Stomach smooth muscle (tissue), 2 donors: ENCODE measurements around the gene AKR1B15.
A peak's percentile ranks its signal among the peaks of the same experiment; 100 is the strongest.

ENCODE experiments used
- H3K27ac ChIP-seq: one replicate; pipeline ENCODE4 v1.7.0; 2013; ENCODE audit warnings: mild to moderate bottlenecking, low read length, inconsistent platforms
- H3K27me3 ChIP-seq, 2 donors: one replicate each; pipeline ENCODE4 v1.7.0; 2013; ENCODE audit warnings: low read length in 2 of 2; ENCODE audit not compliant: insufficient read depth in 2 of 2, control insufficient read depth in 1 of 2
- H3K36me3 ChIP-seq, 2 donors: one replicate each; pipeline ENCODE4 v1.7.0; 2013; ENCODE audit warnings: low read length in 2 of 2; ENCODE audit not compliant: control insufficient read depth in 2 of 2, insufficient read depth in 2 of 2
- H3K4me1 ChIP-seq: one replicate; pipeline ENCODE4 v1.7.0; 2013; ENCODE audit warnings: low read length; ENCODE audit not compliant: control insufficient read depth, insufficient read depth
- H3K4me3 ChIP-seq, 2 donors: one replicate each; pipeline ENCODE4 v1.7.0; 2013; ENCODE audit warnings: low read length in 2 of 2
- H3K9ac ChIP-seq, 2 donors: one replicate each; pipeline ENCODE4 v1.7.0; 2013; ENCODE audit warnings: low read length in 2 of 2, mild to moderate bottlenecking in 1 of 2
- H3K9me3 ChIP-seq, 2 donors: one replicate each; pipeline ENCODE4 v1.7.0; 2013; ENCODE audit warnings: low read length in 2 of 2; ENCODE audit not compliant: control insufficient read depth in 2 of 2
- donor health status: healthy.
- donor health status: Pancreatic carcinoma.

AKR1B15 gene

DNA sequence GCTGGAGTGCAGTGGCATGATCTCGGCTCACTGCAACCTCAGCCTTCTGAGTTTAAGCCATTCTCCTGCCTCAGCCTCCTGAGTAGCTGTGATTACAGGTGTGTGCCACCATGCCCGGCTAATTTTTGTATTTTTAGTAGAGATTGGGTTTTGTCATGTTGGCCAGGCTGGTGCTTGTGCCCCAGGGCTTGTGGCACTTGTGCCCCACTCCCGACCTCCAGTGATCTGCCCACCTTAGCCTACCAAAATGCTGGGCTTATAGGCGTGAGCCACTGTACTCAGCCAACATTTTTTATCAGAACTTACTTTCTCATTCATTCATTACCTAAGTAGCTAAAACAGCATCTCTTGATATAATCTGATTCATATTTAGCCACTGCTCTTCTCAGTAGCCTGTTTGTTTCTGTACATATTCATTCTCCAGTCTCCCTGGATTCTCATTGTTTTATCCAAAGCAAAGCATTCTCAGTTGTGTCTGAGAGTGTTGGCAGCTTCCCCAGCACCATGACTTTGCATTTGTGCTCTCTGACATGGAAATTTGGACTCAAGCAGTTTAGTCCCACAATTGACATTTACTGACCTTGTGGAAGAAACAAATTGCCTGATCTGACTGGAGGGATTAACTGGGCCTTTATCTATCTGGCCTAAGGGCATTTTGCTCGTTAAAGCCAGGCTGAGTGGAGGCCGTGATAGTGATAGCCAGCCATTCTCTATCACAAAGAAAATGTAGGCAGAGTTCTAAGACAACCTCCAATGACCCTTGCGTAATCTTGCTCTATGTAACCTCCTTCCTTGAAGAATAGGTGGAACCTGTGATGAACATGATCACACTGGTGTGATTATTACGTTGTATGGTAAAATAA is 44.9 kb downstream of the AKR1B15 start:
- H3K4me3 ChIP-seq = no peak overlapping the region

DNA sequence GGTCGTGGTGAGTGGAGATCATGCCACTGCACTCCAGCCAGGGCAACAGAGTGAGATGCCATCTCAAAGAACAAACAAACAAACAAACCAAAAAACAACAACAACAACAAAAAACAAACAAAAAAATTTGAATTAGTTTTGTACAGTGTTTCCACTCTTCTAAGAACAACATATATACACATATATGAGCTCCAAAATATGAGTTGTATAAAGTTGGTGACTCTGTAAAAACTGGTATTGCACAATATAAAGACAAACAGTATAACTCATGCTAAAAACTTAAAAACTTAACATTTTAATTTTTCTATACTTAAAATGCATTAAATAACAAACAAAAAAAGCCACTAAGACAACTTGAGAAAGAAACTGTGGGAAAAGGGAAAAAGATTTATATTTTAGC is 46.0 kb downstream of the AKR1B15 start:
- Histone ChIP-seq H3K27me3 (no peaks in the 10 kb centered on the region), H3K27ac (no peak overlapping the region), H3K9ac (no peak overlapping the region)

More for the DNA sequence above, 44.9 kb downstream of the AKR1B15 start:
- Histone ChIP-seq H3K27me3 (no peaks in the 10 kb centered on the region), H3K9ac (no peak overlapping the region), H3K4me1 (peaks cover 11% of the 10 kb centered on the region), H3K36me3 (no peaks in the 10 kb centered on the region), H3K27ac (peak overlapping the region; percentile 73), H3K9me3 (no peaks in the 10 kb centered on the region)

DNA sequence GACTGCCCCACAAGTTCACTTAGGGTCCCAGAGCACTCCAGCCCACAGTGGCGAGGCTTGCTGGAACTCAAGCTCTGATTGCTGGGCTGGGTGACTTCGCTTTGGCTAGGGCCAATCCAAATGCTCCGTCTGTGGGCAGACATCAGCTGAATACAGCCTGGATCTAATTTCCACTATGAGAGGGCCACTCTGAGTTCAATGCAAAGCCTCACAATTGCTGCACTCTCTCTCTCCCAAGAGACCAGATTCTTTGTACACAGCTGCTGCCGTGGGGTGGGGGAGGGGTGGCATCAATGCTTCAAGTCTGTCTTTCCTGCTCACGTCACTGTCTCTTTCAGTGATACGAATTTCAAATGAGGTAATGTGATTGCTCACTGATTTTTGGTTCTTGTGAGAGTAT is 50.5 kb downstream of the AKR1B15 start:
- no peak overlapping the region for H3K27ac ChIP-seq
- no peak overlapping the region for H3K9ac ChIP-seq
- no peaks in the 10 kb centered on the region for H3K4me1 ChIP-seq
- H3K27me3 ChIP-seq = no peaks in the 10 kb centered on the region
- H3K4me3 ChIP-seq = no peak overlapping the region
- no peaks in the 10 kb centered on the region for H3K9me3 ChIP-seq
- no peaks in the 10 kb centered on the region for H3K36me3 ChIP-seq

More for the DNA sequence above, 46.0 kb downstream of the AKR1B15 start:
- H3K36me3 ChIP-seq = no peaks in the 10 kb centered on the region
- H3K4me1 ChIP-seq = peaks cover 11% of the 10 kb centered on the region
- H3K9me3 ChIP-seq = no peaks in the 10 kb centered on the region
- H3K4me3 ChIP-seq = no peak overlapping the region

DNA sequence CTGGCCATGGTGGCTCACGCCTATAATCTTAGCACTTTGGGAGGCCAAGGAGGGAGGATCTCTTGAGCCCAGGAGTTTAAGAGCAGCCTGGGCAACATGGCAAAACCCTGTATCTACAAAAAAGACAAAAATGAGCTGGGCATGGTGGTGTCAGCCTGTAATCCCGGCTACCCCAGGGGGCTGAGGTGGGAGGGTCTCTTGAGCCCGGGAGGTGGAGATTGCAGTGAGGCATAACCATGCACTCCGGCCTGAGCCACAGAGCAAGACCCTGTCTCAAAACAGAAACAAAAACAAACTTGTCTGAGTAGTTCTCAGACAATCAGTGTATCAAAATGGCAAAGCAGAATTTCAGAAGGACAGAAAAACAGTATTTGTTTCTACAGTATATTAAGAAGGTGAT is 52.5 kb downstream of the AKR1B15 start:
- Histone ChIP-seq H3K27ac (no peak overlapping the region), H3K4me1 (no peaks in the 10 kb centered on the region), H3K27me3 (no peaks in the 10 kb centered on the region), H3K4me3 (no peak overlapping the region), H3K9me3 (no peaks in the 10 kb centered on the region), H3K9ac (no peak overlapping the region), H3K36me3 (no peaks in the 10 kb centered on the region)

DNA sequence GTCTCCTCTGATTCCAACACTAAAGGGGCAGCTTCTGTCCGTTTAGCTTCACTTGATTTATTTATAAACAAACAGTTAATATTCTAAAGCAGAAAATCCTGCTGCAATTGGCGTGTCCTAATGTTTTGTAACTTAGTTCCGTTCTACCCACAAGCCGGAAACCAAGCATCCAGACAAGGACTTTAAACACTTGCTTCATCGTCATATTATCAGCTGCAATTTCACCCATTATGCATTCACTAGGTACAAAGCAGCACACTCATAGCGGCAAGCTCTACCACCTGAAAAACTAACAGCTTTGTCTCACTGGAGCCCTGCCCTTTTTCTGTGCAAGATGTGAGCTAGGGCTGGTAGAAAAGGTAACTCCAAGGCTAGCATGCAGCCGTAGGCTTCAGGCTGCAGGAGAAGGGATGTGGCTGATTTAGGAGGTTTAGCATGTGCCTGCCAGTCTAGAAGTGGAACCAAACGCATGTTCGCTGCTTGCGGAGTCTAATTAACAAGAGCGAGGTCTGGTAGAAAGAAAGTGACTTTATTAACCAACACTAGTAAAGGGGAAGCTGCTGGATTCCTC is 54.1 kb downstream of the AKR1B15 start:
- H3K36me3 ChIP-seq = no peaks in the 10 kb centered on the region
- H3K9ac ChIP-seq = no peak overlapping the region
- no peaks in the 10 kb centered on the region for H3K27me3 ChIP-seq
- no peaks in the 10 kb centered on the region for H3K9me3 ChIP-seq
- no peaks in the 10 kb centered on the region for H3K4me1 ChIP-seq
- no peak overlapping the region for H3K27ac ChIP-seq
- H3K4me3 ChIP-seq = peak overlapping the region in 1 of 2 donors; percentile 30

DNA sequence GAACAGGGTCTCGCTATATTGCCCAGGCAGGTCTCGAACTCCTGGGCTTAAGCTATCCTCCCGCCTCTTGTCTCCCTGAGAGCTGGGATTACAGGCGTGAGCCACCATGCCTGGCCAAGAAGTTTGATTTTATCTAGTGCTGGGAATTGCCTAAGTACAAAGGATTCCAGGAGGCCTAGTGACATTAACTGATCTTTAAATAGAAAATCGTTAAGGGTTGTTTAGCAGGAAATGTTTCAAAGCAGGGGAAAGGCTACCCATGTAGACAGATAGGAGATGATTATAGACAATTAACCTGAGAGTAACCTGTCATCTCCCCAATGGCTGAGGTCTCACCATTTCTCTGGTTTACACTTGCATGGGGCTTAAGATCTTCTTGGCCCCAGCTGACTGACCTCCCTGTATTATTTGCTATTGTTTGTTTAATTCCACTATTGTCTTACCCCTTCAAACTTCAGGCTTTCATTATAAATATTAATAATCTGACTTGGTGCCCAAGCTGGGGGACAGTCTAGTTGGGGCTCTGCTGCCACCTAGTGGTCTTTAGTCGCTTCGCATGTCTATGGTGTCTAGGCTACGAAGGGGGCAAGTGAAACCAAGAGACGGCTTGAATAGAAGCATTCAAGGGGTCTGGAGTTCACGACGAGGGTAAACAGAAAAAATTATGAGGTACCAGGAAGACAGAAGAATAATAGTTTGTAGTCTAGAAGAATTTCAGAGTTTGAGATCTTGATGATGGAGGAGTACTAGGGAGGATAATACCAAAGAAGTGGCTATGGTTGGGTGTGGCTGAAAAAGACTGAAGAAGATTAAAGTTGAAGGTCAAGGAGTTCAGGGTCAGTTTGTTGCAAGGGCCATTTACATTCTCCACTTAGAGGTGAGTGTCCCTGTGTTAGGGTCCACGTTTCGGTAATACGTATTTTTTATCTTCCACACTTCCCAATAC is 57.3 kb downstream of the AKR1B15 start:
- H3K27ac ChIP-seq = no peak overlapping the region
- no peaks in the 10 kb centered on the region for H3K9me3 ChIP-seq
- H3K4me3 ChIP-seq = peak overlapping the region in 1 of 2 donors; percentile 35
- H3K36me3 ChIP-seq = no peaks in the 10 kb centered on the region
- no peaks in the 10 kb centered on the region for H3K27me3 ChIP-seq
- H3K4me1 ChIP-seq = no peaks in the 10 kb centered on the region
- no peak overlapping the region for H3K9ac ChIP-seq

DNA sequence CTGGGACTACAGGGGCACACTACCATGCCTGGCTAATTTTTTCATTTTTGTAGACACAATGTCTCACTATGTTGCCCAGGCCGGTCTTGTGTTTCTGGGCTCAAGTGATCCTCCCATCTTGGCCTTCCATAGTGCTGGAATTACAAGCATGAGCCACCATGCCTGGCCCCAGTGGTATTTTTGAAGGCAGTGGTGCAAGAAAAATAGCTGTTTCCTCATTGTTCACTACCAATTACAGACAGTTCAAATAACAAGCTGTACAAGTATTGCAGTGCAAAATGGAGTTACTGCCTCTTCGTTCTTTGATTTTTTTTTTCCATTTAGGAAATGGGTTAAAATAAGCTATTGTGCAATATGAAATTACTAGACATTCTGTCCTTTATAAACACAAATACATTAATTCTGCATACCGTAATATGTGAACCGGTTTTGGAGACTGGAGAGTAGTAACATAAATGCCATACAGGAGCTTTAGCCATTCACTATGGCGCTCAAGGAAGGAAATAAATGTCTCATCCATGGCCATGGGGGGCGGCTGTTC is 62.8 kb downstream of the AKR1B15 start:
- no peaks in the 10 kb centered on the region for H3K36me3 ChIP-seq

DNA sequence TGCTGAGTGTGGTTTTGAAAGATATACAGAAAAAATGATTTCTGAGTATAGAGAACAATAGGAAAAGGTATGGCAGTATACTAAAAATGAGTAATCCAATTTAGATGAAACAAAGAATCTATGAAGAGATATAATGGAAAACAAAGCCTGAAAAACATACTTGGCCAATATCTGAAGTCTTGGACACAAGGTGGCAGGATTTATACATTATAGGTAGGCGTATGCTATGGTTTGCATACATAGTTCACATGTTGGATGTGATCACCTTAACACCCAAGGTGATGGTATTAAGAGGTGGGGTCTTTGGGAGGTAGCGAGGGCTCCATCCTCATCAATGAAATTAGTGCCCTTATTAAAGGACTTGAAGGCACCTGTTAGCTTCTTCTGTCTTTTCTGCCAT is 63.3 kb downstream of the AKR1B15 start:
- no peak overlapping the region for H3K4me3 ChIP-seq
- H3K9me3 ChIP-seq = no peaks in the 10 kb centered on the region
- H3K36me3 ChIP-seq = no peaks in the 10 kb centered on the region
- H3K27me3 ChIP-seq = no peaks in the 10 kb centered on the region
- H3K27ac ChIP-seq = no peak overlapping the region
- no peaks in the 10 kb centered on the region for H3K4me1 ChIP-seq
- no peak overlapping the region for H3K9ac ChIP-seq

More for the DNA sequence above, 62.8 kb downstream of the AKR1B15 start:
- Histone ChIP-seq H3K9me3 (no peaks in the 10 kb centered on the region), H3K27me3 (no peaks in the 10 kb centered on the region), H3K4me1 (no peaks in the 10 kb centered on the region), H3K9ac (no peak overlapping the region), H3K4me3 (no peak overlapping the region), H3K27ac (no peak overlapping the region)

DNA sequence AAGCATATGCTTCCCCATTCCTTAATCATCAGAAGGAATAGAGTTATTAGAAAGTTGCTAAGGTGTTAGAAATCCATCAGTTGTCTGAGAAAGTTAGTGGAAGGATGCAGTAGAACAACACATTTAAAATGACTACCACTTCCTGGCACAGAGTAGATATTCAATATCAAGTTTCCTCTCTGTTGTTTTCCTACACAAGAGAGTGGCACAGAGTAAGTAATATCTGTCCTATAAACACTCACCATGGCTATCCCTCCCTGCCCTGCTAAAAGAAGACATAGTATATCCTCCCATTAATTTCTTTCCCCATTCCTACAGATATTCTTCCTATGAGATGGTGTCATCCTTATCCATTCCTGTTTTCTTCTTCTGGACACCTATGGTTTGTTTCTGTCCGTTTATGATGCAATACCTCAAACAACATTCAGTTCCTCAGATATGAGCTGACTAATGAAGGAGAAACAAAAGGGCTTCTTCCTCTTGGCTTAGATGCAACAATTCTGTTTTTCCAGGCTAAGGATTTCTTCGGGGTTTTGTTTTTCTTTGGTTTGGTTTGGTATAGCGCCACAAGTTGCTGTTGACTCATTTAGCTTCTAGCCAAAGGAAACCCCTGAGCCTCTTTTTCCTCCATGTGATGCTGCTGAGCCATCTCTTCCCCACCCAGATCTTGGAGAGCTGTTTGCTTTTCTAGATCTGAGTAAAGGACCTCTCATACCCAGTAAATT is 64.9 kb downstream of the AKR1B15 start:
- Histone ChIP-seq H3K36me3 (no peaks in the 10 kb centered on the region), H3K4me3 (no peak overlapping the region), H3K4me1 (no peaks in the 10 kb centered on the region), H3K9ac (no peak overlapping the region), H3K27me3 (no peaks in the 10 kb centered on the region), H3K27ac (no peak overlapping the region), H3K9me3 (no peaks in the 10 kb centered on the region)

DNA sequence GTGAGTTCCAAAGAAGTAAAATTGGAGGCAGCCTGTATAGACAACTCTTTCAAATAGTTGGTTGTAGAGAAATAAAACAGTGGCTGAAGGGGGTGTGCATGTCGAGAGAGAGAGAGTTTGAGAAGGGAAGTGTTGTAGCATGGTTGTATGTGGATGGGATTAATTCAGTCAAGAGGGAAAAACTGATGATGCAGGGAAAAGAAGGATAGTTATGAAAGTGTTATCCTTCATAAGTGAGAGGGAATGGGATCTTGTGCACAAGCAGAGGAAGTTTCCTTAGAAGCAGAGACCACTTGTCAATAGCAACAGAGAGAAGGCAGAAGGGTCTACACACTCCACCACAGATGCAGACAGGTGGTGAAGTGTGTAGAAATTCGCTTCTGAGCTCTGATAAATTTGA is 67.7 kb downstream of the AKR1B15 start:
- Histone ChIP-seq H3K9me3 (no peaks in the 10 kb centered on the region), H3K4me3 (no peak overlapping the region), H3K36me3 (no peaks in the 10 kb centered on the region), H3K27ac (no peak overlapping the region), H3K4me1 (no peaks in the 10 kb centered on the region), H3K9ac (no peak overlapping the region), H3K27me3 (no peaks in the 10 kb centered on the region)
